Thyroid gland (tissue), 4 donors: ENCODE data around the gene GPR35.

Experiments
- POLR2A ChIP-seq, 2 donors: fragments of 450-650 bp; IDR thresholded peaks; one replicate each; pipeline ENCODE4 v1.6.1; 2017; ENCODE audit warnings: antibody characterized with exemption in 2 of 2, mild to moderate bottlenecking in 2 of 2, moderate library complexity in 1 of 2
- TF ChIP-seq, protein P1 (sequence below), 6 experiments: fragments of 200-600 bp in 3 of 6; fragments of 450-650 bp in 3 of 6; sonication (generic) in 3 of 6; IDR thresholded peaks; one replicate each; pipeline ENCODE4 v1.5.1; 2016 to 2019; ENCODE audit warnings: antibody characterized with exemption in 6 of 6, mild to moderate bottlenecking in 2 of 6, inconsistent platforms in 1 of 6, moderate library complexity in 1 of 6

DNA sequence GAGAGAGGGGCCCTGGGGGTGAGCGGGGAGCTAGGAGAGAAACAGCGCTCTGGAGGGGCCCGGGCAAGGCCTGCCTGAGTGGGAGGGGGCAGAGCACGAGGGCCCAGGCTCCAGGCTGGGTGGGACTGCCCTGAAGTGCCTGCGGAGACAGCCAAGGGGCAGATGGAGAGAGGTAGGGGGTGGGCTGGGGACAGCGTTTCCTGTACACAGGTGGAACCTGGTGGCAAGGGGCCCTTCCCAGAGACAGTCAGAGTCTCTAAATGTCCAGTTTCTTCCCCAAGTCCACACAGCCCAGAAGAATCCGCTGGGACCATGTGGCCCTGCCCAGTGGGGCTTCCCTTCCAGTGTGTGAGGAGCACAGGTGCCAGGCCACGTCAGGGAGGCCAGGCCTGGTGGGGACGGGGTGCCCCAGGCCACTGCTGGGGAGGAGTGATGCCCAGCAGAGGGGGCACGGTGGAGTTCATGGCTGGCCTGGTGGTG is 1.7 kb upstream of the GPR35 start:
- TF ChIP-seq, protein P1, sequence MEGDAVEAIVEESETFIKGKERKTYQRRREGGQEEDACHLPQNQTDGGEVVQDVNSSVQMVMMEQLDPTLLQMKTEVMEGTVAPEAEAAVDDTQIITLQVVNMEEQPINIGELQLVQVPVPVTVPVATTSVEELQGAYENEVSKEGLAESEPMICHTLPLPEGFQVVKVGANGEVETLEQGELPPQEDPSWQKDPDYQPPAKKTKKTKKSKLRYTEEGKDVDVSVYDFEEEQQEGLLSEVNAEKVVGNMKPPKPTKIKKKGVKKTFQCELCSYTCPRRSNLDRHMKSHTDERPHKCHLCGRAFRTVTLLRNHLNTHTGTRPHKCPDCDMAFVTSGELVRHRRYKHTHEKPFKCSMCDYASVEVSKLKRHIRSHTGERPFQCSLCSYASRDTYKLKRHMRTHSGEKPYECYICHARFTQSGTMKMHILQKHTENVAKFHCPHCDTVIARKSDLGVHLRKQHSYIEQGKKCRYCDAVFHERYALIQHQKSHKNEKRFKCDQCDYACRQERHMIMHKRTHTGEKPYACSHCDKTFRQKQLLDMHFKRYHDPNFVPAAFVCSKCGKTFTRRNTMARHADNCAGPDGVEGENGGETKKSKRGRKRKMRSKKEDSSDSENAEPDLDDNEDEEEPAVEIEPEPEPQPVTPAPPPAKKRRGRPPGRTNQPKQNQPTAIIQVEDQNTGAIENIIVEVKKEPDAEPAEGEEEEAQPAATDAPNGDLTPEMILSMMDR (IDR thresholded peaks at IDR 0.05) = no peak
- TF ChIP-seq POLR2A (IDR thresholded peaks at IDR 0.05) = no peak
